HUDEP-2 (cell line): ENCODE data around the gene TMEFF1.
A peak's percentile ranks its signal among the peaks of the same experiment; 100 is the strongest.

Experiments used
- DNase-seq, 76 experiments: peaks; one replicate each; lab custom pipeline; 2025; ENCODE audit not compliant: unreplicated experiment in 76 of 76; lab: John Stamatoyannopoulos, UW

The TMEFF1 gene

DNA sequence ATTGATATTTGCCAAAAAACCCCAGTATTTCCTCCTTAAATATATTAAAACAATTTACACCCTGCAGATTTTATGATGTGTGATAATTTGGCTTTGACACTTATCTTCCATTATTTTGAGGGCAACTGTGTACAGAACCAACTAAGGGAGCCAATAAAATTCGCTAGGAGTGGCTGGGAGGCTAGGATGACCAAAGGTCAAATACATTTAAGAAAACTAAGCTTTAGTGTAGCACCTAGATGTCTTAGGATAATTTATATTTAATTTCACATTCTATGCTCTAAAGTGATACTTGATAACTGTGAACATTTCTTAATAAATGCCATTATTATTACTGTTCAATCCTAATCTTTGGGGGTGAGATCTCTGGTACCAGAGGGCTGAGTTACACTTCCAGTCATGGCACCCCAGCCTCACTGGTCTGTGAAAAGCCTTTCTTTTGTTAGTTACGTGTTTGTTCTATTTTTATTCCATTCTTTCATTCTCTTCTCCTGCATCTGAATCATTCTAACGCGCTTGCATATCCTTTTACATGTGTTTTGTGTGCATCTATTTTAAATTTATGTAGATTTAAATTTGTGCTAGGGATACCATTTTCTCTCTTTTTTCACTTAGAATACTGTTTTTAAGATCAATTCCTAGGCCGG lies 26.9 kb upstream of the TMEFF1 start:
- no peak for DNase-seq

- DNase-seq = no peak
Measured at GRCh38 chr9:100447041-100447440, 25.9 kb upstream of the TMEFF1 start.

DNA sequence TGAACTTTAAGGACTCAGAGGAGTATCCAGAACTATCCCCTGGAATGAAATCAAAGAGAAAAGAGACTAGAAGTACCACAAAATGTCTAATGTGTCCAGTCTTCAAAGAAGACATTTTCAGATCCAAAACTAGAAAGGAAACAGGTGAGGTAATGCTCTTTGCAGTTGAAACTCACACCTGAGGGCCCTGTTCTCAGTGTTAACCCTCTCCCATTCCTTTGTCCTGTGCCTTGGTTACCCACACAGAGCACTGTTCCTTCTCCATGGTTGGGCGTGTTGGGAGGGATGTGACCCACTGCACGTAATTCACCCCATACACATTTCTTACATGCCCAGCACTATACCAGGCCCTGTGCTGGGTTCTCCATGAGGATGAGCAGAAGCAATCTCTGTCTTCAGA lies 24.7 kb upstream of the TMEFF1 start:
- no peak for DNase-seq

DNA sequence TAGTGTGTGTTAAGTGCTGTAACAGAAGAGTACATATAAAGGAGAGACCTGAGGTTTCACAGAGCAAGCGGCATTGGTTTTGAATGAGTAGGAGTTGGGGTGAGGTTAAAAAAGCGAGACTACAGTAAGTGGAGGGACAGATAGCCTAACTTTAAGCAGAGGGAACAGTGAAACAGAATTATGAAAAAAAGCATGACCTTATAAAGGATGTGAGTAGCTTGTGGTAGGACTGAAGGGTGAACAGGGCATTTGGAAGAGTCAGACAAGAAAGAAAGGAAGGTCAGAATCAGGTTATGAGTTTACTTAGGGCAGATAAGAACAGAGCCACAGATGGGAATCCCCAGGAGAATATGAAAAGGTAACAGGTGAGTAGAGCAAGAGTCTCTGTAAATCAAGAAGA lies 23.5 kb upstream of the TMEFF1 start:
- no peak for DNase-seq

GRCh38 chr9:100452894-100453293 lies 20.1 kb upstream of the TMEFF1 start:
- DNase-seq = no peak

DNA sequence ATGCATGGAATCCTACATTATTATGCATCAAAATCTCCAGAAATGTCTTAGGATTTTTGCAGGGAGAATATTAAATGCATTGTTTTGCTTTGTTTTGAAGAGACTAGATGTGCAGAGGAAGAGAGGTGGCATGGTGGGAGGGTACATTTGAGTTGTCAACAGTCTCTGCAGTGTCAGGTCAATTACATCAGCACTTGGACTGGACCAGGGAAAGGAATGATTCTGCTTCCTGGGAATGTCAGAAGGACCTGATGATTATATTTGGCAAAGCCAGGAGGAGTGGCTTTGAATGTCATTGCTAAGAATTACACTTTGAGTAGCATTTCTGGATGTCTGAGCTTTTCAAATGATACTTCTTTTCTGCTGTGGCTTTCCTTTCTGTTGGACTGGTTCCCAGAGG lies 17.5 kb upstream of the TMEFF1 start:
- no peak for DNase-seq

GRCh38 chr9:100457517-100457916 lies 15.4 kb upstream of the TMEFF1 start:
- no peak for DNase-seq

DNA sequence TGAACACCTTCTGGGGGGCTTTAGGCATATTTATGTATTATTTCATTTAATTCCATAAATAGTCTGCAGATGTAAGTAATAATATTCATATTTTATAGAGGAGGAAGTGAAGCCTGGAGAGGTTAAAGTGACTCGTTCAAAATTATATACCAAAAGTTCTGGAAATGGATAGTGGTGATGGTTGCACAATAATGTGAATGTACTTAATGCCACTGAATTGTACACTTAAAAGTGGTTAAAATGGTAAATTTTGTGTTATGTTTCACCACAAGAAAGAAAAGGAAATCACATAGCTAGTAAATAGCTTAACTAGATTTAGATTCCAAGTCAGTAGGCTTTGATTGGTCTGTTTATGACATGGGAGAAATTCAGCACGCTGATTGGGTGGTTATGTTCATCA lies 13.0 kb upstream of the TMEFF1 start:
- no peak for DNase-seq

GRCh38 chr9:100465274-100465673 lies 7.7 kb upstream of the TMEFF1 start:
- DNase-seq = no peak

DNA sequence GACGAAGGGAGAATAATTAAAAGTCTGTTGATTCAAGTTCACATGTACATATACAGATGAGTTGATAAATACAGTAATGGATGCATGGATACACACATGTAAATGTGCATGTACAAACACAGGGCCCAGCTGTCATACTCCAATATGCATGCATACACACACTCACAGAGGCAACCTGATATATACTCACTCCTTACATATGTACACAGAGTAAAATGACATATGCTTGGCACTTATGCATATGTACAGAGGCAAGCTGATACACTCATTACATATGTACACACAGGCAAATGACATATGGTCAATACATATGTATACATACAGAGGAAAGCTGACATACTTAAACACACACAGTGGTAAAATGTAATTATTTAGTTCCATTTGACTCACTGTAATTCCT lies 7.2 kb upstream of the TMEFF1 start:
- no peak for DNase-seq

- no peak for DNase-seq
Measured at GRCh38 chr9:100466171-100466828, 6.6 kb upstream of the TMEFF1 start.

DNA sequence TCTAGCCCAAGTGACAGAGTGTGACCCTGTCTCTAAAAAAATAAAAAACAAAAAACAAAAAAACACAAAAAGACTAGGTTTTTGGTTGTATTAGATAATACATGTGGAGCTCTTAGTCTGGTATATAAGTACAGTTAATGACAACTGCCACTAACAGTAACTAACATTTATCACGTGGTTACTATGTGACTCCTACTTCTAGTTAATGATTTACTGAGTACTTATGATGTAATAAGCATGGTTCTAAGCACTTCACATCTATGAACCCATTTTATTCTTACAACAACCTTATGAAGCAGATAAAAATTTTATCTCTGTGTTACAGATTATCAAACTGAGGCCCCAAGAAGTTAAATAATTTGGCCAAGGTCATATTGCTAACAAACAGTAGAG lies 6.1 kb upstream of the TMEFF1 start:
- no peak for DNase-seq

DNA sequence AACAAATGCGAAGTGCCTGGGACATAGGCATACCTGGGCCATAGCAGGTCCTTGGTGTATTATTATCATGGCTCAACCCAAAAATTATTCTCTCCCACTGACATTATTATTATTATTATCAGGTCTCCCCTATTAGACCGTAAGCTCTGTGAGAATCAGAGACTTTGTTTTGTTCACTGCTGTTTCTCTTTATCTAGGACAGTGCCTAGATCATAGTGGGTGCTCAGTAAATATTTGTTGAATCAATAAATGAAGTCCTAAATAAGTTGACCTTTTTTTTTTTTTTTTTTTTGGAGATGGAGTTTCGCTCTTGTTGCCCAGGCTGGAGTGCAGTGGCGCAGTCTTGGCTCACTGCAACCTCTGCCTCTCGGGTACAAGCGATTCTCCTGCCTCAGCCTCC lies 4.9 kb upstream of the TMEFF1 start:
- no peak for DNase-seq

DNA sequence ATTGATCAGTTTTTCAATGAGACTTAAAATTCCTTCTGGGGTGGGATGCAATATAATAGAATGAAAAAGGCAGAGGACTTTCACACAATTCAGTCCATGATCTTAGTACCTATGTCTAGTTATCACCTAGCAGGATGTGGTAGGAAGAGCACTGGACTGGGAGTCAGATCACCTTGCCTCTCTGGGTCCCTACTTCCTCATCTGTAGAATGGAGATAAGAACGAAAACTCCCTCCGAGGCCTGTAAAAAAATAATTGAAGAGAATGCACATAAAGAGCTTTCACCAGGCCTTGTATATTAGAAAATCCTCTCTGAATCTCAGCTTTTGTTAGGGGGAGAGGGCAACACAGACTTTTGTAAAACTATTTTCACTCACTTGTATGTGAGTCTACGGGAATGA lies 681 bp upstream of the TMEFF1 start:
- DNase-seq = peak in 1 of 76 experiments; percentile 2

DNA sequence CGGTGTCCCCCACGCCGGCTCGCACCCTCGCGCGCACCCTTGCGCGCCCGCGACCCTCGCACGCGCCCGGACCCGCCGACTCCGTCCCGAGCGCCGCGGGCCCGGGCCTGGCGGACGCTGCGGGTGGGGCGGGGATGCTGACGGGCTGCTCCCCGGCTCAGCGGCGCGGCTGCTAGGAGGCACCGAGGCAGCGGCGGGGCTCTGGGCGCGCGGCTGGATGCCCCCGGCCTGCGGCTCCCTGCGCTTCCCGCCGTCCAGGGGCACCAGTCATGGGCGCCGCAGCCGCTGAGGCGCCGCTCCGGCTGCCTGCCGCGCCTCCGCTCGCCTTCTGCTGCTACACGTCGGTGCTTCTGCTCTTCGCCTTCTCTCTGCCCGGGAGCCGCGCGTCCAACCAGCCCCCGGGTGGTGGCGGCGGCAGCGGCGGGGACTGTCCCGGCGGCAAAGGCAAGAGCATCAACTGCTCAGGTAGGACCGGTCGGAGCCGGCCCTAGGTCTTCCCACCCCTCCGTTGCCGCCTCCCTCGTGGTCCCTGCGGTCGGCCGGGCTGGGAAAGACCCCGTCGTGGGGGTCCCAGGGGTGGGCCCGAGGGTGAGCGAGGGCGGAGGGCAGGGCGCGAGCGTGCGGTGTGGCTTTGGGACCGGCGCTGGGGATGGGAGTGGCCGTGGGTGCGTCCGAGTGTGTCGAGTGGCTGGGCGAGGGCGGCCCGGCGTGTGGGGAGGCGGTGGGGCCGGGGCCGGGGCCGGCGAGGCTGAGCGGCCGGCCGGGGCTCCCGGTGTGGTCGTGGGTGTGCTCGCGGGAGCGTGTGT lies 530 bp downstream of the TMEFF1 start:
- DNase-seq = peak in 6 of 76 experiments; percentile 3 to 12 (median 6)

DNA sequence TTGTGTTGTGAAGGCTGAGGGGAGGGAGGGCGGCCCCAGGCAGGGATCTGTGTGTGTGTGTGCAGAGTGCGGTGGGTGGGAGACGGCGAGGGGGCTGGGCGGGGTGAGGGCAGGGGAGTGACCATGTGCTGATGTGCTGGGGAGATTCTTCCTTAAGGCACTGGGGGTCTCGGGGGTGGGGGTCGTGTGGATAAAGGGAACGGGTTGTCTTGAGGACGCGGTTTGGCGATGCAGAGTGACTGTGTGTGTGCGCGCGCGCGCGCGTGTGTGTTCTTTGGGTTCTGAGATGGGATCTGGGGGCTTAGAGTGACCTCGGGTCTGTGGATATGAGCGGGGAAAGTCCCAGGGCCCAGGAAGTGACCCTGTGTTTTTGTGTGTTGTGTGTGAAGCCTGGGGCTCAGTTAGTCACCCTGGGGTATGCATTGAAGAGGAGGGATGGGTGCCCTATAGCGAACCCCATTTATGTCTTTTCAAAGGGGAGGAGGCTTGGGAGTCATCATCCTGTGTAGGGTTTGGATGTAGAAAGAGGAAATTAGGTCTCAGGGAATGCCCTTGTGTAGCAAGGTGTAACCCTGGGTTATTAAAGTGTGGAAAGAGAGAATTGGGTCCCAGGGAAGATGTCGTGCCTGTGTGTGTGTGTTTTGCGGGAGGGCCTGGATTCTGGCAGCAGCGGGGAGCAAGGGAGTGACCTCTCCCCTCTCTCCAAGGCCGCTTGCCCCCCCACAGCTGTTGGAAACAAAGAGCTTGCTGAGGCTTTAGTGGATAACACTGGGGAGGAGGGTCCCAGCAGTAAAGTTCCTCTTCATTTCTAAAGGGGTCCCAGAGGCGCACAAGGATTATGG lies 1.4 kb downstream of the TMEFF1 start:
- no peak for DNase-seq

DNA sequence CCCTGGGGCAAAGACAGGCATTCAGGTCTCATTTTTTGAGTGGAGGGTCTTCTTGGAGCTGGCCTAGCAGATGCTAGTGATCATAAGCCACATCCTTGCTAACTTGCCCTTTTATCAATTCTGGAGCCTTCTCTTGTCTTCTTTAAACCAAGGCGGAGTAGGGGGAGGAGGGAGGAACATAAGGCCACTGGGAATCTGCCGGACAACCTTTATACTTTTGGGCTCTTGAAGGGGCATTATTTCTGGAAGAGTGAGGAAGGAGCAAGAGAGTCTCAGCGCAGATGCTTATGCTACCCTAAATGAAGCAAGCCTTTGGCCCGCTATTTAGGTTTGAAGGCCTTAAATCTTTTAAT lies 2.0 kb downstream of the TMEFF1 start:
- no peak for DNase-seq

DNA sequence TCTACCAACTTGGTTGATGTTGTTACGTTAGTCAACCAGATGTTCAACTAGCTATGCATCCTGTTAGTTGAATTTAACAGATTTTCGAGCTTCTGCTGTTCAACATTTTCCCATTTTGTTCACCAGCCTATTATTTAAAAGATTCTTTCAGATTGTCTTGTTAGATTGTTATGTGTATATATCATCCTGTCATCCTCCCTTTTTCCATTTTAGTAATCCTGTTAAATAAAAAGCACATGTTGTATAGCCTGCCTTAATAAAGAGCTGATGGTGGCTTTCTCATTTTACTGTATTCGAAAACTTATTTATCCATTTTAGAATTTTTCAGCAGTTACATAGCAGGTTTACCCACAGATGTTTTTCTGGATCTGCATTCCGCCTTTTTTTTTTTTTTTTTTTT lies 4.3 kb downstream of the TMEFF1 start:
- no peak for DNase-seq

GRCh38 chr9:100478192-100478591 lies 5.2 kb downstream of the TMEFF1 start:
- no peak for DNase-seq

- no peak for DNase-seq
Measured at GRCh38 chr9:100479820-100480219, 6.9 kb downstream of the TMEFF1 start.

GRCh38 chr9:100485196-100485595 lies 12.2 kb downstream of the TMEFF1 start:
- no peak for DNase-seq
